ENCODE data around the gene ZNF536.
"Not testable (repeated sequence)": the region's sequence is repeated elsewhere in the genome, so short reads cannot be mapped to it uniquely, and the experiment has no call there.

The ZNF536 gene

DNA sequence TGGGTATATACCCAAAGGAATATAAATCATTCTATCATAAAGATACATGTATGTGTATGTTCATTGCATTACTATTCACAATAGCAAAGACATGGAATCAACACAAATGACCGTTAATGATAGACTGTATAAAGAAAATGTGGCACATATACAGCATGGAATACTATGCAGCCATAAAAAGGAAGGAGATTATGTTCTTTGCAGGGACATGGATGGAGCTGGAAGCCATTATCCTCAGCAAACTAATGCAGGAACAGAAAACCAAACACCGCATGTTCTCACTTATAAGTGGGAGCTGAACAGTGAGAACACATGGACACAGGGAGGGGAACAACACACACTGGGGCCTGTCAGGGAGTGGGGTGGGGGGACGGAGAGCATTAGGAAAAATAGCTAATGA lies 125.9 kb downstream of the ZNF536 start:
- DNase-seq, result not testable (repeated sequence)

DNA sequence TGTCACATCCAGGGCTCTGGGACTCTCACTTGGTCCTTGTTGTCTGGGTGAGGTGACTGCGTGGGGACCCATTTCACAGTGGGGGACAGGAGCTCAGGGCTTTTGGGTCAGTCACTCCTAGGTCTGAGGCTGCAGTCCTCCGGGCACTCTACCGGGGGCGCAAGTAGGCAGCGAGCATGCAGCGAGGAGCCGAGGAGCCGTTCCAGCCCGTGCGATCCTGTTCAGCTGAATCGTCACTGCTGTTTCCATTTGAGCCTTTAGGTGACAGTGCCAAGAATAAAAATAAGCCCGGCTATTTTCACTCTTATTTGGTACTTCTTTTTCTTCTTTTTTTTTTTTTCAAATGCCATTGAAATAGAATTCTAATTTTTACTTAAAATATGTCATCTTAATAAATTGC lies 126.5 kb downstream of the ZNF536 start:
- no peak for DNase-seq

DNA sequence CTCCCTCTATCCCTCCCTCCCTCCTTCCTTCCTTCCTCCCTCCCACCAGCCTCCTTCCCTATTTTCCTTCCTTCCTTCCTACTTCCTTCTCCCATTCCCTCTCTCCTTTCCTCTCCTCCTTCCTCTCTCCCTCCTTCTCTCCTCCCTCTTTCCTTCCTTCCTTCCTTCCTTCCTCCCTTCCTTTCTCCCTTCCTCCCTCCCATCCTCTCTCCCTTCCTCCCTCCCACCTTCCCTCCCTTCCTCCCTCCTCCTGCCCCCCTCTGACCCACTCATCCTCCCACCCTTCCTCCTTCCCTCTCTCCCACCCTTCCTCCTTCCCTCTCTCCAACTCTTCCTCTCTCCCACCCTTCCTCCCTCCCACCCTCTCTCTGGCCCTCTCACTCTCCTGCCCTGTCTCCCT lies 132.1 kb downstream of the ZNF536 start:
- DNase-seq, result no peak

DNA sequence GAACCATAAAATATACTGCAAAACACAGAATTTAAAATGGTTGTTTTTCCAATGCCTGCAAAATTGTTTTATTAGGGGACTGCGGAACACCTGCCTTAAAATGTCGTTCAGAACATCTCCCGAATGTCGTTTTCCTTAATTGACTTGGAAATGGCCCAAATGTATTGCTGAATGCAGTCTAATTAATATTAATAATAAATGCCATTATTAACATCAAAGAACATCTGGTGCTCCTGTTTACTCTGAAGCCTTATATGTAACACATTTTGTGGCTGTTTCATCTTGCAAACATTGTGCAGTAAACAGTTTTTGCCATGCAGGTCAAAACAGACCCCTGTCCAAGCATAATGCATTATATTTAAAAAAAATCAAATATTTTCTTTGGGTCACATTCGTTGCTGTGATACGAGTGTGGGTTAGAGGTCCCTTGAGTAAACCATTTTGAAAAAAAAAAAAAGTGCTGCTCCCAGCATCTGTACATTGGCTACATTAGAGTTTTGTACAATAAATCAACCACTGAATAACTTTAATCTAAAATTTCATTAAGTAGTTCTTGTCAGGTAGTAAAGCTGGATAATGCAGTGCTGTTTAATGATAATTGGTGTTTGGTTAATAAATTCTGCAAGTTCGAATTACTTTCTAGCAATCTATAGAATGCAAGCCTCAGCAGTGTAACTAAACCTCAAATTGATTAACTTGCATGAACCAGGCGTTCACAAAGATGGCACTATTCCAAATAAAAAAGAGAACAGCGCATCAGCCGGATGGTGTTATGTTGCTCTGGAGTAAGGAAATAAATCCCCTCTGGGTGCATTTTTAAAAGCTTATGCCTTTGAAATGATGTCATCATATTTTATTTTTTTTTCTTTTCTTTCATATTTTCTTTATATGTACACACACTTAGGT lies 140.2 kb downstream of the ZNF536 start:
- no peak for DNase-seq

DNA sequence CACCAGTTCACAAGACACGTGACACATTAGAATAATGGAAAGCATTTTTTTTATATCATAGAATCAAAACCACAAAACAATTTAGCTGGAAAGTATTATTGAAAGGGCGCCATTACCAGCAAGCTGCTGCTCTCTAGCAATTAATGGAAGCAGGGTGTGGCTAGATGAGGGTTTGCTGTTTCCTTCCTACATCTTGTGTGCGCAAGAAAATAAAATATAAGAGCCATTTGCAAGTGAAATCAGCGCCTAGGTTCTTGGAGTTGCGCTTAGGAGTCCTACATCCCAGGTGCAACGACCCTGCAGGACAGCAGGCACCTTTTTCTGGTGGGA lies 140.9 kb downstream of the ZNF536 start:
- no peak for DNase-seq

DNA sequence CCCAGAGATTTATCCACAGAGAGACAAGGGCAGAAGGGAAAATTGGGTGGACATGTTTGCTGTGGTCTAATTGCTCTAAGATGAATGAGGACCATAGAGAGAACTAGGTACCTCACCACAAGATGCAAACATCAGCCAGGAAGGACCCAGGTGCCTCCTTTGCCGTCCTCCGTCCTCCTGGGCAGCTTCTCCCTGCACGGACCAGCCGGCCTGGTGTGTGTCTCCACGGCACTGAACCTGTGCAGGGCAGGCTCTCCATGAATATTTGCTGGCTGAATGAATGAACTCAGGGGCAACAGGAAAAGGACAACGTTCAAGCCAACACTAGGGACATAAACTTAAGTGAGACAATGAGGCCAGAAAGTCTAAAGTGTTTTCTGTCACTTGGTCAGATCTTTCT lies 143.9 kb downstream of the ZNF536 start:
- DNase-seq, result no peak

DNA sequence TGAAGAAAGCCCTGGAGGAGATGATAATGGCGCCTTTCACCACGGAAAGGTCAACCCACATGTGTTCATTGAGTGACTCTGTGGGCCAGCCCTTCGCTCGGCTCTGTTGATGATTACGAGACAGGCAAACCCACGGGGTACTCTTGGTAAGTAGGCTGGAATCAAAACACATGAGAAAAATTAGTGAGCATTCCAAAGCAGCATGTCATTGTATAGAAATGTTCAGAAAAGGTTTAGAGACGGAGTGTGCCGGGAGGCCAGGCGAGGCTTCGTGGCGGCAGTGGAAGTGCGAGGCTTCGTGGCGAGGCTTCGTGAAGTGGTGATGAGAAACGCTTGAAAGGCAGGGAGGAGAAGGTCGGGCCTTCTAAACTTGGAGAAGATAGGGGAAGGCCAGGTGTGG lies 144.3 kb downstream of the ZNF536 start:
- no peak for DNase-seq

DNA sequence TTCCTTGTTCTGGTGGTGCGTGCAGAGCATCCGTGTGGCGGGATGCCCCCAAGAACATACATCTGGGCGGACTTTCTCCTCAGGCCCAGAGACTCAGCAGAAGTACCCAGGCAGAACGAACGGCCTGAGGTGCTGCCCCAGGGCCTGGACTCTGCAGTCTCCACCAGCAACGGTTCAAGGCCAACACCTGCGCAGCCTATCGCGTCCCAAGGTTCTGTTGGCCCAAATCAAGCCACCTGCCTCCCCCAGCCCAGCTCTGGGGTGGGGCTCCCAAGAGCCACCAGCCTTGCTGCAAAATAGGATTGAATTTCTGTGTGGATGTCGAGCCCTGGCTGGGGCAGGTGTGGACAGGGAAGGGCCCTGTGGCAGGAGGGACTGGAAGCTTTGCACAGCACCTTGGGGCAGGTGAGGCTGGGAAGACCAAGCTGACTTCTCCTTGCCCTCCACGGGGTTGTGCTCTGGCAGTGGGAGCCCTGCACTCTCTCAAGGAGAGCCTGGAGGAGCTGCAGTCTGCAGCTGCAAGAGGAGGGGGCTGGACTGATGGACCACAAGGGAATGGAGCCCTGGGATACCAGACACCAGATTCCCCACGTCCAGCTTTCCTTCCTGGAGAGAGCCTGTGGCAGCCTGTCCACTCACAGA lies 146.9 kb downstream of the ZNF536 start:
- no peak for DNase-seq

DNA sequence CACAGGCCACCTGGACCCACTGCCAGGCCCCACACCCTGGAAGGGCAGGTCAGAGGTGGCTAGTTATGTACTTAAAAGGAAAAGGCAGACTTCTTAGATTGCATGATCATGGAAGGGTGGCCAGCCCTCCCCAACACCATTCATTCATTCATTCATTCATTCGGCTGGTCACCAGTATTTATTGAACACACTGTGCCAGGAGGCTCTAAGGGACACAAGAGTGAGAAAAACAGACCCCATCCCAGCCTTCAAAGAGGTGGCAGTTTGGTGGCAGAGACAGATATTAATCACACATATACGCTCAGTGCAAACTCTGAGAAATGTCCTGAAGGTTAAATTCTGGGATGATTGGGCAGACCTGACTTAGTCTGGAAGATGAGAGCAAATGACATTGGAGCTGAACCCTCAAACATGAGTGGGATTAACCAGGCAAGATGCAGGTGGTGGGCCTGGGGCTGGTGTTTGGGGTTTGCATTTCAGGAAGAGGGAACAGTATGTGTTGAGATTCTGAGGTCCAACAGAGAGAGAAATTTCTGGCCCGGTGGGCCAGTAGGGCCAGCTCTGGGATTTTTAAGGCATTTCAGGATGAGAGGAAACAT lies 147.5 kb downstream of the ZNF536 start:
- no peak for DNase-seq

DNA sequence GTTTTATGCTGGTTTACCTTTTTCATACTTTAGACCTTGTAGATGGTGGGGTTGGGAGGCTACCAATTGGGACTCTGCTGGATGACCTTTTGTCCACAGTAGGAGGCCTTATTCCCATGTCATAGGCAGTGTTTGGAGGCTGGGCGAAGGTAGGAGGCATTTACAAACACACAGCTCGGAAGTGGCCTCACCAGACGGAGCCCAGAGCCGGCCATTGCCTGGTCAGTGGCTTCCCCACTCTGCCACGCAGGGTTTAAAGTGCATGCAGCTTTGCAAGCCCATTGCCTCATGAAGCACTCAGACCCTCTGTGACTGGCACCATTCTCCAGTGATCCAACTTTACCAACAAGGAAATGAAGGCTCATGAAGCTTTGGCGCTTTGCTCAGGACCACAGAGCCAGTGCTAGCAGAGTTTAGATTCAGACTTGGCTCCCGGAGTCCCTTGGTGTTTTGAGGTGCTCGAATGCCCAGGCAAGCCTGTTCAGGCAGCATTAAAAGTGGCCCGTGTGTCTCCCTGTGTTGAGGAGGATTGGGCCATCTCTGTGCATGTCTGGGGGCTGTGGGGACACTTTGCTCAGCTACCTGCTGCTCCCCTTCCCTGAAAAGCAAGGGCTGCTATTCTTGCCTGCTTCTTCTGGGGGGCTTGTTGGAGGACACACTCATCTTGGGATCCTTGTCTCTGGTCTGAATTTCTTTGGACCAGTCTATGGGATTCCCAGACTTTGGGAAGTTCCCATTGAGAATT lies 148.7 kb downstream of the ZNF536 start:
- no peak for DNase-seq

DNA sequence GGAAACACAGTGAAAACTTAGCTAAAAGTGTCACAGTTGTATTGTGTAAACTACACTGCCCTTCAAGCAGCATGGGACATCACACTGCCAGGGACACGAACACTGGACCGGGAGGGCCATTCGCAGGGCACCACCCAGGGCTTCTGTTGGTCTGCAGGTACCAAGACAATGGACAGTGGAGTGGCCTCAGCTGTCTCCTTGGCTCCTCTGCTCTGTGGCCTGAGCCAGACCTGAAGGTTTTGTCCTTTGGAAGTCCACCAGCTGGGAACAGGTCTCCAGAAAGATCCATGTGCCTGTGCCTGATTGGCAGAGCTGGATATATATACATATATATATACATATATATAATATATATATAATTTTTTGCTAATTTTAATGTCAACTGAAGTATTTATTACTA lies 149.8 kb downstream of the ZNF536 start:
- no peak for DNase-seq

DNA sequence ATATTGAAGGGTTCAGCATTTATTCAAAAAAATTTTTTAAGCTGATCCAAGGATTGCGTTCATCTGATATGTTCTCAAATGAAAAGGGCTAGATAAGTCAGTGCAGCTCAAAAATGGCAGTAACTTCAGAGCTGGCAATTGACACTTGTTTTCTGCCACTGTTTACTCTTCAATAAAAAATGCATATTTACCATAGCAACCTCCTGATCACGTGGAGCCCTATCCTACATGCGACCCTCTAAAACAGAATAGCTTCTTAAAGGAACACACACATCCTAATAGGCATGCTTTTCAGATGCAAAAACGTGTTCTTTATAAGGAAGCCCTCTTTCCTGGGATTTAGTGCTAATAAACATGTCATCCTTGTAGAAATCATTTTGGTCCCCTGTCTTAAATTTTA lies 150.2 kb downstream of the ZNF536 start:
- DNase-seq, result no peak

DNA sequence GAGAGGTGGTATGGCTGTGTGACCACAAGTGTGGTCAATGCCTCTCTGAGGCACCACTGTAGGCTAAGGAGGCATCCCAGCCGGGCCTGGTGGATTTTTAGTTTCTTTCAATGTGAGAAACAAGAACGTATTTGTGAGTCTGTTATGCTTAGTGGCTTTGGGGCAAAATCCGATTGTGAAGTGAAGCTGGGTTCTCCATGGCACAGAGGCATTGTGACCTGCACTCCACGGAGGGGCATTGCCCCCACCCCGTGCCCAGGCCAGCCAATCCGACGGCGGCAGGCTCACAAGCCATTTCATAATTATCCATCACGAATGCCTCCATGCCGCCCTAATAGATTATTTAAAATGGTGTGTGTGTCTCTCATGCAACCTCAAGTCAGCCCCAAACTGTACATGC lies 151.6 kb downstream of the ZNF536 start:
- DNase-seq, result no peak

DNA sequence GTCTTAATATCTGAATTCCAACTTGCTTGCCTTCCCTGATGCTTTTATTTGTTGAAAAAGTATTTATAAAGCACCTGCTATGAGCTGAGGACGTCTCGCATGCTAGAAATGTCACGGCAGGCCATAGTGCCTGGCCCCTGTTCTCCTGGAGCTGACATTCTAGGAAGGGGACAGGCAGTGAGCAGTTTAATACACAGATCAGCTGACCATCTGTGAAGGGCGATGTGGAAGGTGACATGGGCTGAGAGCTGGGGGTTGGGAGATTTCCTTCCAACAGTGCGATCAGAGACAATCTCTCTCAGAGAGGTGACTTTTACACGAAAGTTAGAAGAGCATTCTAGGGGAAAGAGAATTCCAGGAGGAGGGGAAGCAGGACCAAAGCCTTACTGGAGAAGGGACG lies 153.2 kb downstream of the ZNF536 start:
- no peak for DNase-seq

DNA sequence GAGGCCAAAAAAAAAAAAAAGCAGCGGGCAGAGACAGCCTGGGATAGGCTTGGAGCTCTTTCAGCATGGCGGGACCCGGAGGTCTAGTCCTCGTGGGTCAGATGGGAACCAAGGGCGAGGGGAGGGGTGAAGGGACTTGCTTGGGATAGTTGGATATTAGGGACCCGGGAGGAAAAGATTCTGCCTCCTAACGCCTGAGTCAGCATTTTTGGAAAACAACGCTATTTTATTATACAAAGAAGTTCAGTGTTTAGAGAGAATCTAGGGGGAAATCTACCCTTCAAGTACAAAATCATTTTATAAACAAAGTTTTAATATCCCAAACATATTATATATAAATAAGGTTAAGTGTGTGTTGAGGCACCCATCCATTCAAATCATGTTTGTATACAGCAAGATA lies 156.7 kb downstream of the ZNF536 start:
- DNase-seq, result no peak

DNA sequence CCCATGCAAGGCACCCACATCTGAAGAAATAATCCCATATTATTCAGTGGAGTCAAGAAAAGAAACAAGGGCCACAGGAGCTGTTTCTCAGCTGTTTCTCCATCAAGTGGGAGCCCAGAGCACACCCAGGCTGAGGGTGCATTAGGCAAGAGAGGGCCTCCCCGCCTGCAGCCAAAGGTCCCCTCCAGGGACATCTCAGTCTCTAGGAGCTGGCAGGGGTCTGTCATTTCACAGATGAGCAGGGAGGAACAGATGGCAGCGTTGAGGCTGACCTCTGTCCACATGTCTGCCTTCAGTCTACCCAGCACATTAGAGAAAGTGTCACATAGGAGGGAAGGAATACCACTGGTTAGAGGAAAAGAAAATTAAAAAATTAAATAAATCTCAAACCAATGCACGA lies 157.7 kb downstream of the ZNF536 start:
- DNase-seq, result no peak

DNA sequence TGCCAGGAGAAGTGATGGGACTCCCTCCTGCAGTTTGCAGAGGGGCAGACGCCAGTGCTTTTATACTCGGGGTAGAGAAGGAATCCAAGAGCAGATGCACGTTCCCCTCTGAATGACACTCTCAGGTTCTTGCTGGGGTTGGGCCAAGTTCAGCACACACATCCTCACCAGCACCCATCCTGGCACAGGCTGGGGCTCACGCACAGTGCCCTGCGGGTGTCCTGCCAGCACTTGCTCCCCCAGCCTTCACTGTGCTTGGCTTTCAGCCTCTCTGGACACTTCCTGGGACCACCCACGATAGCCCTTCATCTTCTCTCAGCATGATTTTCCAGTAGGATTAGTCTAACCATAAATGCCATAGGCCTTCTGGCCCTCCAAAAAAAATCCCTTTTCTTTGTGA lies 158.6 kb downstream of the ZNF536 start:
- no peak for DNase-seq

DNA sequence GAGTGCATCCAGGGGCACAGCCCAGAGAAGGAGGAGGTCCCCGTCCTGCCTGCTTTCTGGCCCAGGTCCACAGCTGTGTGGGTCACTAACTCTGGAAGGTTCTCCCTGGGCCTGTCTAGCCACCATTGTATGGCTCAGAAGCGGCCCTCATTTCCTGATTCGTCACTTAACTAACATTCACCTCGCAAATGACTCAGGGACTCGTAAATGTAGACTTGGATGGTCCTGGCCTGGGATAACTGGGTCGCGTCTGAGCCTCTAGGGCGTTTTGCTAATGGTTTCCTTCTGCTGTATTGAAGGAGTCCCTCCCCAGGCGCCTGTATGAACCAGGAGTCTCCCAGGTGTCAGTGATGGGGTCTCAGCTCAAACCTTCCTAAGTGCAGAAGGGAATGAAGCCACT lies 162.8 kb downstream of the ZNF536 start:
- no peak for DNase-seq

DNA sequence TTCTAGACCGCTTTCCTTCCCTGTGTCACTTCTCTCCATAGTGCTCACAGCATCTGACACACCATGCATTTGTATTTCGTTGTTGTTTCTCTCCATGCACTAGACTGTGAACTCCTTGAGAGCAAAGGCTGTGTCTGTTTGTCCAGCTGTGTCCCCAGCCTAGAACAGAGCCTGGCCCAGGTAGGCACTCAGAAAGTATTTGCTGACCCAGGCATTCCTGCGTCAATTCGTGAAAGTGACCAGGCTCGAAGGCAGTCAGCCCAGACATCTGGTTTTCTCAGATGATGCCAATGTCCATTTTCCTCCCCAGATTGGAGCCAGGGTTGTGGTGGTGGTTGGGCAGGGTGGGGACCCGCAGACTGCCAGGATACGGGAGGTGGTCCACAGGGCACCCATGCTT lies 164.8 kb downstream of the ZNF536 start:
- no peak for DNase-seq

DNA sequence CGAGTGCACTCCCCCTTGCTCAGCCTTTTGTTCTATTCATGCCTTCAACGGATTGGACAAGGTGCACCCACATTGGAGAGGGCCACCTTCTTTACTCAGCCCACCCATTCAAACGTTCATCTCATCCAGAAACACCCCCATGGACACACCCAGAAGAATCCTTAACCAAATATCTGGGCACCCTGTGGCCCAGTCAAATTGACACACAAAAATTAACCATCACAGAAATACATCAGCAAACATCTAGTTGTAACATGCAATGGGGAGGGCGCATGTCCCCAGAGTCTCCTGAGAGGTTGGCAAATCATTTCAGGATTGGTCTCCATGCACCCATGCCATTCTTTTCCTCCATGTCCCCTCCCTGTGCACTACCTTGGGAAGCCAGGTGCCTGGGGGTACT lies 167.1 kb downstream of the ZNF536 start:
- DNase-seq, result no peak

DNA sequence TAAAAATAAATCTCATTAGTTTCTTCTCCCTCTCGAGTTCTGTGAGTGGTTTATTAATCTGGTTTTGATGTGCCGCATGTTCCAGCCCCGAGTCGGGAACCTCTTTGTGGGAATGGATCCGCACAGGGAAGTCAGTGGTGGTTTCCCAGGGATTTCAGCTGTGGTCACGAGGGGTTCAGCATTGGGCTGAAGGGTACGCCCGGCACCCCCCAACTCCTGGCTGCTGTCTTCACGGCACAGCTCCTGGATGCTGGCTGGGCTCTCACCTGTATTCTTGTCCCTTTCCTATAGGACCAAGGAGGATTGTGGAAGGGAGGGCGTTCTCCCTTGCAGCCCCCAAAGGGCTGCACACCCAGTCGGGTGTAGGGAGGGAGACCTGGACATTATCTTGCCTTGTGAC lies 167.8 kb downstream of the ZNF536 start:
- no peak for DNase-seq

DNA sequence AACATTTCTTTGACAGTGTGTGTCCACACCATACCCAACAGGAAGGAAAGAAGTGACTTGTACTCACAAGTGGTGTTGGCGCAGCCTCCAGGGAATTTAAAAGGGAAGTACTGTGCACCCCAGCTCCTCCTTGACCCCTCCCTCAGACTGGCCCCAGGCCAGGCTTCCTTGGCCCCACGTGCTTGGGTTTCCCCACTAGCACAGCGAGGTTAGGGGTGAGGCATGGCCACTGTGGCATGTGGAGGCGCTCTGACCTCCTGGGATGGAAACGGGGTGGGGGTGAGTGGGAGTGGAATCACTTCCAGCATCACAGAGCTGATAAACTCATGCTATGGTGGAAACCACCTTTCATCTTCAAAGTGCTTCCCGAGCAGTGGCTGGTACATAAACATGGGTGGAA lies 168.6 kb downstream of the ZNF536 start:
- DNase-seq, result no peak

DNA sequence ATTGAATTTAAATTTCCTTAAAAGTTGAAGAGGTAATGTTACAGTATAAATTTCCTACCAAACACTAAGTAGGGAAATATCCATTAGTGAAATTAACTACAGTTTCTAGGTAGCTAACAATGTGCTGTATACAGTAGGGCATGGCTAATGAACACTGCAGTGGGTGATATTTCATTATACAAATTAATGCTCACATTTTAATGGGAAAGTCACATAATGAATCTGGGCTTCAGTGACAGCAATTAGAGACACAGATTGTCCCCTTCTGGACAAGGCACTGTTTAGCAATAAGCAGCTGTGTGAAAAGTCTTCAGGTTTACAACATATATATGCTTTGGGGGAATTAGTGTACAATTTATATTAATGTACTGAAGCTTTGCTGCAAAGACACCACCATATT lies 169.4 kb downstream of the ZNF536 start:
- no peak for DNase-seq
